Measurements from ENCODE around the gene CD70. TPM values are rescaled to one million over a fixed set of nuclear protein-coding genes. Genes with fewer than 3 reads are reported as not detected.

Gene CD70
- total and polyA plus RNA-seq, 2 of the 8 experiments (the other 6 are each of a cell fraction or from before 2014, with no cell fraction given) = 1.3 to 12.0 TPM

GRCh38 chr19:6570764-6571163 lies 20.2 kb downstream of the CD70 start:
- Histone ChIP-seq H3K9ac (replicated peaks in 1 of 4; ENCODE audit: extremely low read depth in 1 of 4, low read depth in 3 of 4, low read length in 3 of 4) (no peak overlapping the region), H3K27me3 (replicated peaks in 1 of 4; ENCODE audit: control insufficient read depth in 3 of 4, extremely low read depth in 1 of 4, insufficient read depth in 3 of 4, low read length in 3 of 4) (no peaks in the 10 kb centered on the region), H3K27ac (ENCODE audit: low read depth, low read length) (no peak overlapping the region), H3K4me1 (replicated peaks in 1 of 4; ENCODE audit: control insufficient read depth in 3 of 4, insufficient read depth in 4 of 4, low read length in 3 of 4) (peaks cover 0 to 4% (median 0%) of the 10 kb centered on the region in 4 experiments; a peak in 3 of 7 replicates), H2AFZ (ENCODE audit: low read length) (no peak overlapping the region), H3K9me3 (ENCODE audit: insufficient read depth in 2 of 2, low read depth in 1 of 2, low read length in 1 of 2) (peaks cover 5% of the 10 kb centered on the region in 2 experiments; a peak in 1 of 4 replicates), H3K4me2 (ENCODE audit: insufficient read depth in 1 of 2, low read depth in 2 of 2, low read length in 2 of 2) (no peak overlapping the region), H2BK12ac (ENCODE audit: low read depth, low read length) (no peak overlapping the region), H4K91ac (replicated peaks; ENCODE audit: insufficient read length, low read length) (no peak overlapping the region), H3K79me2 (ENCODE audit: control insufficient read depth in 1 of 2, insufficient read depth in 2 of 2, low read length in 2 of 2) (no peaks in the 10 kb centered on the region), H2BK120ac (replicated peaks; ENCODE audit: low read depth, low read length) (no peak overlapping the region), H4K8ac (ENCODE audit: extremely low read depth, insufficient read depth, low read length) (no peak overlapping the region), H3K4me3 (ENCODE audit: extremely low read depth in 1 of 4, insufficient read depth in 2 of 4, low read depth in 3 of 4, low read length in 4 of 4) (no peak overlapping the region), H2BK20ac (ENCODE audit: low read length) (no peak overlapping the region), H3K4ac (replicated peaks; ENCODE audit: insufficient read length, low read depth, low read length) (no peak overlapping the region), H3K79me1 (ENCODE audit: low read depth, low read length) (no peaks in the 10 kb centered on the region), H2BK5ac (ENCODE audit: low read depth, low read length) (no peak overlapping the region), H2BK15ac (ENCODE audit: low read length) (no peak overlapping the region), H3K18ac (ENCODE audit: extremely low read depth, low read length) (no peak overlapping the region), H3K36me3 (ENCODE audit: control insufficient read depth in 2 of 4, insufficient read depth in 4 of 4, low read length in 3 of 4) (no peaks in the 10 kb centered on the region; a peak in 1 of 8 replicates), H3K56ac (replicated peaks; ENCODE audit: insufficient read length, low read depth, low read length) (no peak overlapping the region), H3K14ac (ENCODE audit: insufficient read length) (no peak overlapping the region), H3K23me2 (ENCODE audit: low read depth, low read length) (no peaks in the 10 kb centered on the region), H4K5ac (ENCODE audit: insufficient read length, low read depth, low read length) (no peak overlapping the region), H4K20me1 (replicated peaks in 1 of 2; ENCODE audit: control insufficient read depth in 1 of 2, insufficient read depth in 2 of 2, low read length in 2 of 2) (no peaks in the 10 kb centered on the region), H3K23ac (ENCODE audit: insufficient read length) (no peak overlapping the region), H2AK5ac (ENCODE audit: low read depth, low read length) (no peak overlapping the region)
- FAIRE-seq = no peak
- CTCF ChIA-PET (ENCODE audit: partially characterized antibody) = interaction anchor here (1.0 to 1.2 kb wide), 3 partner anchors 17 to 293 kb away, joined by 3 read pairs; no protein-coding TSS in a partner anchor
- POLR2A ChIA-PET (ENCODE audit: partially characterized antibody) = no interaction called here
- 56% methylated on average over 3 of the region's 3 CpGs; no CpG with 5 or more reads in 1 of the 2 experiments for WGBS, 2 experiments (ENCODE audit: extremely low coverage in 1 of 2, insufficient coverage in 1 of 2, insufficient read length in 1 of 2, insufficient replicate concordance in 2 of 2, low coverage in 1 of 2, low lambda C conversion rate in 2 of 2, missing lambda C conversion rate in 1 of 2)
- no peak for TF ChIP-seq YY1 (IDR thresholded peaks at IDR 0.05; ENCODE audit: low read depth, low read length)
- DNase-seq (ENCODE audit: low read depth in 1 of 2, low spot score in 2 of 2) = no peak
